HG03558 (cell line): Measurements from ENCODE around the gene SMARCAL1.
"Not testable (repeated sequence)": the region's sequence is repeated elsewhere in the genome, so short reads cannot be mapped to it uniquely, and the experiment has no call there.

Experiments used
- ATAC-seq: cut with Tn5 transposase; IDR thresholded peaks from one replicate; pipeline ENCODE4 v1.9.1; 2021; ENCODE audit warnings: moderate number of reproducible peaks; ENCODE audit not compliant: unreplicated experiment; ENCODE audit errors: extremely low read depth

The SMARCAL1 gene

GRCh38 chr2:216498070-216498378 lies 85.7 kb downstream of the SMARCAL1 start:
- no peak for ATAC-seq

GRCh38 chr2:216498379-216499352 lies 86.4 kb downstream of the SMARCAL1 start, which contains the start of gene RPL37A:
RPL37A (plus strand) TSS chr2:216498844; CDS start chr2:216498875, 31 bp downstream.
- peak; percentile 69 for ATAC-seq

- no peak for ATAC-seq
Measured at GRCh38 chr2:216499641-216500218, 87.4 kb downstream of the SMARCAL1 start.

- no peak for ATAC-seq
Measured at GRCh38 chr2:216500572-216500971, 88.3 kb downstream of the SMARCAL1 start.

GRCh38 chr2:216501854-216502253 lies 89.6 kb downstream of the SMARCAL1 start:
- no peak for ATAC-seq

- ATAC-seq, result no peak
Measured at GRCh38 chr2:216502381-216503158, 90.3 kb downstream of the SMARCAL1 start.

GRCh38 chr2:216503159-216503629 lies 90.9 kb downstream of the SMARCAL1 start:
- ATAC-seq, result no peak

GRCh38 chr2:216503697-216504375 lies 91.6 kb downstream of the SMARCAL1 start:
- no peak for ATAC-seq

GRCh38 chr2:216504376-216504762 lies 92.1 kb downstream of the SMARCAL1 start:
- ATAC-seq, result no peak

GRCh38 chr2:216505133-216506106 lies 93.1 kb downstream of the SMARCAL1 start:
- no peak for ATAC-seq

- no peak for ATAC-seq
Measured at GRCh38 chr2:216507220-216508160, 95.2 kb downstream of the SMARCAL1 start.

- no peak for ATAC-seq
Measured at GRCh38 chr2:216508229-216508628, 95.9 kb downstream of the SMARCAL1 start.

- ATAC-seq, result no peak
Measured at GRCh38 chr2:216516730-216517350, 104.6 kb downstream of the SMARCAL1 start.

GRCh38 chr2:216517447-216518225 lies 105.4 kb downstream of the SMARCAL1 start:
- no peak for ATAC-seq

- not testable (repeated sequence) for ATAC-seq
Measured at GRCh38 chr2:216518566-216519119, 106.4 kb downstream of the SMARCAL1 start.

GRCh38 chr2:216519154-216519762 lies 107.0 kb downstream of the SMARCAL1 start:
- ATAC-seq, result no peak
